Measurements from ENCODE around the gene GKN2.
"Not testable (repeated sequence)": the region's sequence is repeated elsewhere in the genome, so short reads cannot be mapped to it uniquely, and the experiment has no call there.

The GKN2 gene

DNA sequence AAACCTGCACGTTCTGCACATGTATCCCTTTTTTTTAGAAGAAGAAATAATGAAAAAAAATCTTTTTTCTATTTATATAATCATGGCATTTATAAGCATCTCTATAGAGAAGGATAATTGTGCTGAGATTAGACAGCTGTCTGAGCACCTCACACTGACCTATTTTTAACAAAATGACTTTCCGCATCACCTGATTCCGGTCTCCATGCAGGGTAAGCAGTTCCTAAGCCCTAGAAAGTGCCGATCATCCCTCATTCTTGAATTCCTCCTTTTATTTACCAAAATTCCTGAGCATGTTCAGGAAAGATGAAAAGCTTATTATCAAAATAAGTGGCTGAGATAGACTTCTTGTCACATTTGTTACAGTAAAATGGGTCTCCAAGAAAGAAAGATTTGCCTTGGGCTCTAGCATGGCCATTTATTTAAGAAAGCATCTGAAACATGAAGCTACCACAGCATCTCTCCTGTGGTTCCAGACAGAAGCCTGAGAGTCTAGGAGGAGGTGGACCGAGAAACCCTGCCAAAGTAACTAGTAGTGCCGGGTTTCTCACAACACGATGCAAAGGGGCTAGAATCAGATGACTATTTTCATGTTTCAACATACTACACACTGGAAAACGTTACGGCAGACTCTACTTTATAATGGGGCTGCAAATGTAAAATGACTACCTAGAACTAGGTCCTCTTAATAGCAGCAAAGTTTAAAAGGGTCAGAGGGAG lies 22.4 kb upstream of the GKN2 start:
- Mint-ChIP-seq H3K4me3 (no peak overlapping the region), H3K27me3 (ENCODE audit: low read depth) (peaks cover 21% of the 10 kb centered on the region), H3K4me1 (ENCODE audit: low read depth) (no peaks in the 10 kb centered on the region), H3K27ac (no peak overlapping the region), H3K36me3 (ENCODE audit: low read depth) (no peaks in the 10 kb centered on the region), H3K9me3 (no peaks in the 10 kb centered on the region)
- DNase-seq (ENCODE audit: low spot score): no peak

DNA sequence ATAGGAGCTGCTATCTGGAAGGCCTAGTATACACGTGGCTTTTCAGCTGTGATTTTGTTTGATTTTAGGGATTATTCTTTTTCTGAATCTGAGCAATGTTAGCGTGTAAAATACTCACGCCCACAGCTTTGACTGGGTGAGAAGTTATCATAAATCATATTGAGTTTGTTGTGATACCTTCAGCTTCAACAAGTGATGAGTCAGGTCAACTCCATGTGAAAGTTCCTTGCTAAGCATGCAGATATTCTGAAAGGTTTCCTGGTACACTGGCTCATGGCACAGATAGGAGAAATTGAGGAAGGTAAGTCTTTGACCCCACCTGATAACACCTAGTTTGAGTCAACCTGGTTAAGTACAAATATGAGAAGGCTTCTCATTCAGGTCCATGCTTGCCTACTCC lies 21.6 kb upstream of the GKN2 start, which contains the start of gene GKN1:
GKN1 (plus strand) TSS at position 386 of the 400 bp plus-strand sequence. CDS start 42 bp downstream, outside the sequence.
- no peak within 1 kb of the TSS for H3K27ac Mint-ChIP-seq
- H3K36me3 Mint-ChIP-seq (ENCODE audit: low read depth): no peaks in the 10 kb centered on the region
- H3K4me1 Mint-ChIP-seq (ENCODE audit: low read depth): no peaks in the 10 kb centered on the region
- H3K27me3 Mint-ChIP-seq (ENCODE audit: low read depth): peaks cover 18% of the 10 kb centered on the region
- H3K9me3 Mint-ChIP-seq: no peaks in the 10 kb centered on the region
- H3K4me3 Mint-ChIP-seq: no peak within 1 kb of the TSS
- DNase-seq (ENCODE audit: low spot score): no peak

DNA sequence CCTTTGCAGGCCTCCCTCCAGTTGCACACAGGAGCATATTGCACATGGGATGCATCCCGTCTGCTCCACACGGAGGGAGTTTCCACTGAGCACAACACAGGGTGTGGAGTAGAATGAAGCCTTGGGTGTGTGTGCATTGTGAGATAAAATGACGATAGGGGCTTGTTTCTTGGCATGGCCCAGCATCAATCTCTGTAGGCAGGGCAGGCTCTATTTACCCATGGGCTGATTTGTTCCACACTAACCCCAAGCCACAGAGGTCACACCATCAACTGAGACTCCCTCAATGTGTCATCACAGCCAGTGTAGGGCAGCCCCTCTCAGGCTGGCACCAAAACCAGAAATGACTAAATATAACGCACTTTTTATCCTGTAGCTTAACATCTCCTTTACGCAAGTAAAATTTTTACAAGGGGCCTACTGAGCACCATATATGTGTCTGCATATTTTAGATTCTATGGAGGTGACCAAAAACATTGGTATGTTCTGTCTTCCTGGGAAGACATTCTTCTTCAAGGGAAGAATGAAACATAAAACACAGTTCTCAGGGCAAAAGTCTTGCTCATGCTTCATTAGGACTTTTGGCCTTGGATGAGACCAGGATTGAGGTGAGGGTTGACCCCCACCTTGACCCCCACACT lies 19.0 kb upstream of the GKN2 start:
- Mint-ChIP-seq H3K27ac (no peak overlapping the region), H3K4me1 (ENCODE audit: low read depth) (no peaks in the 10 kb centered on the region), H3K27me3 (ENCODE audit: low read depth) (peaks cover 16% of the 10 kb centered on the region), H3K4me3 (no peak overlapping the region), H3K9me3 (no peaks in the 10 kb centered on the region), H3K36me3 (ENCODE audit: low read depth) (no peaks in the 10 kb centered on the region)
- DNase-seq (ENCODE audit: low spot score): no peak

DNA sequence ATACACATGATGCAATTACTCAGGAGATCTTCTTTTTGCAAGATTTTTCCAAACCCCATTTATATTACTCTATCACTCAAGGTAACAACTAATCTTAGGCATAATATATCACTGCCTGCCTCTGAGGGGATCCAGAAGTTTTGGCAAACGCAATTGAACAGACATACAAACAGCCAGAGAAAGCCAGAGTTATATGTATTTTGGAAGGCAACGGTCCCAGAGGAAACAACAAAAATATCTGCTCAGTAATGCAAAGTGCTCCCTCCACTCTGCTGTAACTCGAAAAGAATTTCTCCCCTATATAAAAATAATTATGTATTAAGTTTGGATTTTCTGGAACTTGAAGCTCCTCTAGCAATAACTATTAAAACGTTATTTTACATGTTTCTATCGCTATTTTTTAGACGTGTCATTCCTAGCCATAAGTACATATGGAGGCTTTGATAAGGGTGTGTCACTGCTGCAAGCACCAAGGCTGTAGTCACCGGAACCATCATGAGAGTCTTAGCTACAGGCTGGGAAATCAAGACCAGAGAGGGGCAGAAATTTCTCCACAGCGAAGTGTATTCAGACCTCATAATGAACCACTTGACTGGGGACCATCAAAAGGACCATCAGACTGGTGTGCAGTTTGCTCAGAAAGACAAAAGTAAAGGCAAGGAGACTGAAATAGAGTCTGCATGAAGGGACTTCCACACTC lies 18.0 kb upstream of the GKN2 start:
- Mint-ChIP-seq H3K27me3 (ENCODE audit: low read depth) (peaks cover 18% of the 10 kb centered on the region), H3K4me3 (no peak overlapping the region), H3K9me3 (no peaks in the 10 kb centered on the region), H3K4me1 (ENCODE audit: low read depth) (no peaks in the 10 kb centered on the region), H3K27ac (no peak overlapping the region), H3K36me3 (ENCODE audit: low read depth) (no peaks in the 10 kb centered on the region)
- DNase-seq (ENCODE audit: low spot score): no peak

DNA sequence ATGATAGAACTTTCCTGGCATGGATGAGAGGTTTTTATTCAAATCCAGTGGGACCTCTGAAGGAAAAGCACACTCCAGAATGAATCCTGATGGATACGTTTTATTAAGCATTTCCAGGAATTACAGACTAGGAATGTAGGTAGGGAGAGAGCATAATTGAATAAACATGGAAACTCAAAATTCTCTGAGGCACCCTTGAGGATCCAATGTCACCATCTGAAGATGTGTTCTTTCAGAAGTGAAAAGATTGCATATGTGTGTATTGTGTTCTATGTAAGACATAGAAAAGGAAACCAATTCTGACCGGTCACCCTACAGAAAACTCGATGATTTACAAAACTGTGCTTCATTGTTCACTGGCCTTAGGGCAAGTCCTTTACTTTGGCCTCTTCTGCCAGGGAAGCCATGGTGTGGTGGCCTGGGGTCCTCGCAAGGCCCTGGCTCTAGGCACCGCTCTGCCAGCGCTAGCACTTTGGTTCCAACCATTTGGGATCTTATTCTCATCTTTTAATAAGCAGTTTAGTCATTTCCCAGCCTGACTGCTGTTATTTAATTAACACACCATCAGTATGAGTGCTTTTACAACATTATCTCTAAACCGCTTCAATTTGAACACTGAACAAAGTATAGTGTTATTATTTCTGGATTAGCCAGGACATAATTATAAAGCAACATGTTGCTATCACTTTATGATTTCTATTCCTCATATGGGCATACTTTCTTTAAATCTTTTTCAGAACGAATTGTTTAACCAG lies 17.2 kb upstream of the GKN2 start:
- Mint-ChIP-seq H3K4me3 (no peak overlapping the region), H3K27me3 (ENCODE audit: low read depth) (peaks cover 16% of the 10 kb centered on the region), H3K27ac (no peak overlapping the region), H3K9me3 (no peaks in the 10 kb centered on the region), H3K4me1 (ENCODE audit: low read depth) (no peaks in the 10 kb centered on the region), H3K36me3 (ENCODE audit: low read depth) (no peaks in the 10 kb centered on the region)
- DNase-seq (ENCODE audit: low spot score): no peak

DNA sequence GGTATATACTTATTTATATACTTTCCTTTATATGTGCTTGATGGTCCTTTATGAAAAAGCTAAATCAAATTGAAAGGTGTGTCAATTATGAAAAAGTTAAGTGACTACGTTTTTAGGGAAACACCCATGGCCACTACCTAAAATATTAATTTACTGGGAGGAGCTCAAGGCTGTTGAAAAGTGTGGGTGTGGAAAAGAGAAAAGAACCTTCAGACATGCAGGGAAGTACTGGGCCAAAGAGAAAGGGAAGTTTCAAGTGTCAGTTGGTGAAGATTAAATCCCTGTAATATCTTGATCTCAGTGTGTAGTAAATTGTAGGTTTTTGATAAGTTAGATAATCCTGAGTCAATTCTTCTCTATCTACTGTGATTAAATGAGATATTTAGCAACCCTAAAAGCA lies 15.5 kb upstream of the GKN2 start:
- DNase-seq (ENCODE audit: low spot score): no peak
- no peaks in the 10 kb centered on the region for H3K4me1 Mint-ChIP-seq (ENCODE audit: low read depth)
- peaks cover 25% of the 10 kb centered on the region for H3K27me3 Mint-ChIP-seq (ENCODE audit: low read depth)
- H3K9me3 Mint-ChIP-seq: no peaks in the 10 kb centered on the region
- no peaks in the 10 kb centered on the region for H3K36me3 Mint-ChIP-seq (ENCODE audit: low read depth)
- no peak overlapping the region for H3K27ac Mint-ChIP-seq
- no peak overlapping the region for H3K4me3 Mint-ChIP-seq

DNA sequence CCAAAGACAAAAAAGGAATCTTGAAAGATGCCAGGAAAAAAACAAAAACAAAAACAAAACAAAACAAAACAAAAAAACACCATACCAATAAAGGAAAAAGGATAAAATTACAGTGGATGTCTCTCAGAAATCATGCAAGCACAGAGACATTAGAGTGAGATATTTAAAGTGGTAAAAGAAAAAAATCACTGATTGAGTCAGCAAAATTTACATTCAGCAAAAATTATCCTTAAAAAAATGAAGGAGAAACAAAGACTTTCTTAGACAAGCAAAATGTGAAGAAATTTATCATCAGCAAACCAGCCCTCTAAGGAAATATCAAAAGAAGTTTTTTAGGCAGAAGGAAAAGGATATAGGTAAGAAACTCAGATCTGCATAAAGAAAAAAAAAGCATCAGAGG lies 11.6 kb upstream of the GKN2 start:
- no peaks in the 10 kb centered on the region for H3K4me1 Mint-ChIP-seq (ENCODE audit: low read depth)
- H3K27ac Mint-ChIP-seq: no peak overlapping the region
- no peak overlapping the region for H3K4me3 Mint-ChIP-seq
- peaks cover 24% of the 10 kb centered on the region for H3K27me3 Mint-ChIP-seq (ENCODE audit: low read depth)
- no peak for DNase-seq (ENCODE audit: low spot score)
- no peaks in the 10 kb centered on the region for H3K9me3 Mint-ChIP-seq
- no peaks in the 10 kb centered on the region for H3K36me3 Mint-ChIP-seq (ENCODE audit: low read depth)

DNA sequence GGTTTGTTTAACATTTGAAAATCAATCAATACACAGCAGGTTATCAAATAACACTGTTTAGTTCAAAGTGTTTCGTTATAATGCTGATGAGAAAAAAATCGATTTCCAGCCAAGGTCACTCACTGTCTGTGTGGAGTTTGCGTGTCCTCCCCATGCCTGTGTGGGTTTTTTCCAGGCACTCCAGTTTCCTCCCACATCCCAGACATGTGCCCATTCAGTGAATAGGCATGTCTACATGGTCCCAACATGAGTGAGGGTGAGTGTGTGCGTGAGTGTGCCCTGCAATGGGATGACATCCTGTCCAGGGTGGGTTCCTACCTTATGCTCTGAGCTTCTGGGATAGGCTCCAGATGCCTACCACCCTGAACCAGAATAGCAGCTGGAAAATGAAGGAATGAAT lies 8.7 kb upstream of the GKN2 start:
- Mint-ChIP-seq H3K36me3 (ENCODE audit: low read depth) (no peaks in the 10 kb centered on the region), H3K4me3 (no peak overlapping the region), H3K9me3 (no peaks in the 10 kb centered on the region), H3K27ac (no peak overlapping the region), H3K27me3 (ENCODE audit: low read depth) (peaks cover 30% of the 10 kb centered on the region), H3K4me1 (ENCODE audit: low read depth) (no peaks in the 10 kb centered on the region)
- DNase-seq (ENCODE audit: low spot score): no peak

DNA sequence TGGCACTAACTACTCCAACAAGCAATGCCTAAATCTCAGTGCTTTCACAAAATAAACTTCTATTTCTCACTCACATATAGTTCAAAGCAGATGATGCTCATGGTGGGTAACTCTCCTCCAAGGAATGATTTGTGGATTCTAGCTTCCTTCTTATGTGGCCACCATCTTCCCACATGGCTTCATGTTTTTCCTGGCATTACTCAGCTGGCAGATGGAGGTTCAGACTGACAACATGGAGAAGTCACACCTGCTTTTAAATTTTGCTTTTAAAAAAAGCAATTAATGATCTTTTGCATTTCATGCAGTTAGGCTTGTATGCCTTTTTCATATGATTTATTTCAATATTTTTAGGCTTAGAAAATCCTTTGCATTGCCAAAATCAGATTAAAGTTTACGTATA lies 6.3 kb upstream of the GKN2 start:
- no peak overlapping the region for H3K4me3 Mint-ChIP-seq
- no peak for DNase-seq (ENCODE audit: low spot score)
- peaks cover 30% of the 10 kb centered on the region for H3K27me3 Mint-ChIP-seq (ENCODE audit: low read depth)
- no peaks in the 10 kb centered on the region for H3K9me3 Mint-ChIP-seq
- no peaks in the 10 kb centered on the region for H3K4me1 Mint-ChIP-seq (ENCODE audit: low read depth)
- no peak overlapping the region for H3K27ac Mint-ChIP-seq
- H3K36me3 Mint-ChIP-seq (ENCODE audit: low read depth): no peaks in the 10 kb centered on the region

DNA sequence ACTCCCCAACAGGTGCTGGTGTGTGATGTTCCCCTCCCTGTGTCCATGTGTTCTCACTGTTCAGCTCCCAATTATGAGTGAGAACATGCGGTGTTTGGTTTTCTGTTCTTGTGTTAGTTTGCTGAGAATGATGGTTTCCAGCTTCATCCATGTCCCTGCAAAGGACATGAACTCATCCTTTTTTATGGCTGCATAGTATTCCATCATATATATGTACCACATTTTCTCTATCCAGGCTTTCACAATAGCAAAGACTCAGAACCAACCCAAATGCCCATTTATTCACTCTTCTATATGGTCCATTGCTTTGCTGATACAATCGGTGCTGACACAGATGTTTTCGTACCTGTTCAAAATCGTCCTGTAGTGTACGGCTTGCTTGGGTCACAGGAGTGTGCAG lies 2.7 kb upstream of the GKN2 start:
- not testable (repeated sequence) for H3K4me3 Mint-ChIP-seq

DNA sequence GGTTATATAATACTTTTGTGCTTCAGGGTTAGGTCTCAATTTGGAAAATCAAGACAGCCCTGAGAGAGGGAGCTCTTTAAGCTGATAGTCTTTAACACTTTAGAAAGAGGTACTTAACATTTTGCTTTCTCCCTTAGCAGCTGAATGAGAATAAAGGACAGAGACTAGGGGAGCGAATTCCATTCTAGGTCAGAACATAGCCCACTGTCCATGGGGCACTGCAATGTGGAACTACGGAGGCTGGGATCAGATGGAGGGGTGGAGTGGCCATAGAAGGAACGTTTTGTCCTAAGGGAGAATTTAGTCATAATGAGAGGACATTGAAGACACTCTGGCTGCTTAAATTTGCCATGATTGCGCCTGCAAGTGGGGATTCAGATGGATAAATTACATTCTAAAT lies 794 bp downstream of the GKN2 start:
- H3K27ac Mint-ChIP-seq: no peak overlapping the region
- H3K36me3 Mint-ChIP-seq (ENCODE audit: low read depth): no peaks in the 10 kb centered on the region

More for the DNA sequence above, 2.7 kb upstream of the GKN2 start:
- not testable (repeated sequence) for H3K27ac Mint-ChIP-seq; H3K36me3 Mint-ChIP-seq (ENCODE audit: low read depth); H3K9me3 Mint-ChIP-seq; H3K4me1 Mint-ChIP-seq (ENCODE audit: low read depth); DNase-seq (ENCODE audit: low spot score)
- peaks cover 41% of the 10 kb centered on the region for H3K27me3 Mint-ChIP-seq (ENCODE audit: low read depth)

DNA sequence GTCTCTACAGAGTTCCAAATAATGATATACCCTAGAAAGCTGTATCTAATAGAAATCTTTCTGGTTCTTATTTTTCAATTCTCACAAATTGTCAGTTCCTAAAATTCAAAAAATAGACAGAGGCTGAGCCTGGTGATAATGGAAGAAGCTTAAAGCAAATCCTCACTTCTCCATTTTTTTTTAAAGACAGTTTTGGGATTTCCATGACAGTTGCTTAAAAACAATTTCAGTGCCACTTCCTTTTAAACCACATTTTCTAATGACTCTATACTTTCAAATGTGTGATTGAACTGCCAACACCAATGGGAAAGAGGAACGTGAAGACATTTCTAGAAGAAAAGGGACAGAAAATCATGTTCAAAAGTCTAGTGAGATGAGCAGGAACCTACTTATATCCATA lies 4.0 kb downstream of the GKN2 start:
- no peaks in the 10 kb centered on the region for H3K36me3 Mint-ChIP-seq (ENCODE audit: low read depth)
- DNase-seq (ENCODE audit: low spot score): no peak
- H3K4me3 Mint-ChIP-seq: no peak overlapping the region
- H3K9me3 Mint-ChIP-seq: no peaks in the 10 kb centered on the region
- no peaks in the 10 kb centered on the region for H3K4me1 Mint-ChIP-seq (ENCODE audit: low read depth)
- no peak overlapping the region for H3K27ac Mint-ChIP-seq
- peaks cover 48% of the 10 kb centered on the region for H3K27me3 Mint-ChIP-seq (ENCODE audit: low read depth)

More for the DNA sequence above, 794 bp downstream of the GKN2 start:
- DNase-seq (ENCODE audit: low spot score): no peak
- H3K4me1 Mint-ChIP-seq (ENCODE audit: low read depth): no peaks in the 10 kb centered on the region
- H3K9me3 Mint-ChIP-seq: no peaks in the 10 kb centered on the region
- H3K27me3 Mint-ChIP-seq (ENCODE audit: low read depth): peaks cover 43% of the 10 kb centered on the region
- no peak overlapping the region for H3K4me3 Mint-ChIP-seq

DNA sequence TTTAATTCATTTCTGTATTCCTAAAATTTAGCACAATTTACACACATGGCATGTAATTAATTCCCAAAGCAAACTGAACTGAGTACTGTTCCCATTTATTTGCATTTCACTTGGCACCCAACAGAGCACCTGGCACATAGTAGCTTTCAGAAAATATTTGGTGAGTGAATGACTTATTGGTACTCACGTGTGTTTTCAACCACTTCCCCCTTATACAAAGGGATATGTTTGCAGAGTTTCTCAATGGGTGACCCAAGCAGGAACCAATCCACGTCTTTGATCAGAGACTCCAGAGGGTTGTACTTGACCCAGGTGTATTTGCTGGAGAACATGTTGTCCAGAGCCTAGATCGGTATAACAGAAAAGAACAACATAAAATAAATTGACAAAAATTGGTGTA lies 6.6 kb downstream of the GKN2 start:
- Mint-ChIP-seq H3K4me3 (no peak overlapping the region), H3K36me3 (ENCODE audit: low read depth) (no peaks in the 10 kb centered on the region), H3K4me1 (ENCODE audit: low read depth) (no peaks in the 10 kb centered on the region), H3K9me3 (no peaks in the 10 kb centered on the region), H3K27me3 (ENCODE audit: low read depth) (peaks cover 50% of the 10 kb centered on the region), H3K27ac (no peak overlapping the region)
- DNase-seq (ENCODE audit: low spot score): no peak

All from T-helper 2 cell treated with Interferon-gamma antibody and Interleukin-4, amounts not matched to agents 5 μg/mL and 100 μg/mL, for 36 hours (primary cell).